ENCODE results near the gene CDKN2A.

DNA sequence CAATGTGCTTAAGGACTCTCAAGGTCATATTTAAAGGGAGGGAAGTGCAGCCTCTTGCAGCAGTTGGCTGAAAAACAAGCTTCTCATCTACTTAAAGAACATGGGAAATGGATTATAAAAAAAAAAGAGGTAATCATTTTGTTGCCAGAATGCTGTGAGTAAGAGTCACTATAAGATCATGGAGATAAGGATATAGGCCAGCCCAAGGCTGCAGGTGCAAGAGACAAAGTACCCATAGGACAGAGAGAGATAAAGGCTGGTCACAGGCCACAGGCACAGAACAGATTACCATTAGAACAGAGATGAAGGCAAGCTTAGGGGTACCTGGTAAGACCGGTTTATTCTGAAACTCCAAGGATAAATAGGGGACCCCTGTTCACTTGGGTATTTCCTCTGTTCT lies 70.5 kb downstream of the CDKN2A start:
- TF ChIP-seq, protein P1, sequence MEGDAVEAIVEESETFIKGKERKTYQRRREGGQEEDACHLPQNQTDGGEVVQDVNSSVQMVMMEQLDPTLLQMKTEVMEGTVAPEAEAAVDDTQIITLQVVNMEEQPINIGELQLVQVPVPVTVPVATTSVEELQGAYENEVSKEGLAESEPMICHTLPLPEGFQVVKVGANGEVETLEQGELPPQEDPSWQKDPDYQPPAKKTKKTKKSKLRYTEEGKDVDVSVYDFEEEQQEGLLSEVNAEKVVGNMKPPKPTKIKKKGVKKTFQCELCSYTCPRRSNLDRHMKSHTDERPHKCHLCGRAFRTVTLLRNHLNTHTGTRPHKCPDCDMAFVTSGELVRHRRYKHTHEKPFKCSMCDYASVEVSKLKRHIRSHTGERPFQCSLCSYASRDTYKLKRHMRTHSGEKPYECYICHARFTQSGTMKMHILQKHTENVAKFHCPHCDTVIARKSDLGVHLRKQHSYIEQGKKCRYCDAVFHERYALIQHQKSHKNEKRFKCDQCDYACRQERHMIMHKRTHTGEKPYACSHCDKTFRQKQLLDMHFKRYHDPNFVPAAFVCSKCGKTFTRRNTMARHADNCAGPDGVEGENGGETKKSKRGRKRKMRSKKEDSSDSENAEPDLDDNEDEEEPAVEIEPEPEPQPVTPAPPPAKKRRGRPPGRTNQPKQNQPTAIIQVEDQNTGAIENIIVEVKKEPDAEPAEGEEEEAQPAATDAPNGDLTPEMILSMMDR (IDR thresholded peaks at IDR 0.05) = no peak
- no peak for TF ChIP-seq POLR2AphosphoS5 (IDR thresholded peaks at IDR 0.05)

Data from transverse colon (tissue), 4 donors.